Breast epithelium (tissue), 4 donors: Measurements from ENCODE around the gene SCAMP5. TPM values are rescaled to one million over a fixed set of nuclear protein-coding genes. Genes with fewer than 3 reads are reported as not detected.

Experiments
- DNase-seq, 2 donors: peaks; one replicate each; pipeline ENCODE4 v3.0.0-alpha.2; 2019; ENCODE audit warnings: low spot score in 2 of 2
- H3K27ac ChIP-seq, 2 donors: fragments of 200-600 bp; sonication (generic) in 1 of 2; one replicate each; pipeline ENCODE4 v1.5.1; 2016 to 2019; ENCODE audit warnings: mild to moderate bottlenecking in 1 of 2
- H3K27me3 ChIP-seq, 2 donors: fragments of 200-600 bp; sonication (generic) in 1 of 2; one replicate each; pipeline versions ENCODE4 v1.5.1 to v1.6.0; 2017 to 2019; ENCODE audit warnings: control low read depth in 1 of 2, mild to moderate bottlenecking in 1 of 2
- H3K36me3 ChIP-seq: fragments of 200-600 bp; one replicate; pipeline ENCODE4 v1.5.1; 2019
- H3K4me1 ChIP-seq, 2 donors: fragments of 200-600 bp; sonication (generic); one replicate each; pipeline ENCODE4 v1.5.1; 2016 to 2019; ENCODE audit warnings: control low read depth in 1 of 2
- H3K4me3 ChIP-seq, 3 donors: fragments of 200-600 bp; sonication (generic); 1 replicate in 2 of 3; 2 replicates in 1 of 3; pipeline ENCODE4 v1.5.1; 2016 to 2019; ENCODE audit warnings: mild to moderate bottlenecking in 3 of 3, moderate library complexity in 2 of 3
- H3K9me3 ChIP-seq, 2 donors: fragments of 200-600 bp; sonication (generic) in 1 of 2; one replicate each; pipeline ENCODE4 v1.5.1; 2016 to 2019; ENCODE audit warnings: control low read depth in 1 of 2
- POLR2A ChIP-seq: fragments of 450-650 bp; IDR thresholded peaks from one replicate; pipeline ENCODE4 v1.6.1; 2016; ENCODE audit warnings: antibody characterized with exemption, mild to moderate bottlenecking, moderate library complexity
- POLR2AphosphoS5 ChIP-seq, 3 donors: sonication (generic); formaldehyde crosslinking; IDR thresholded peaks; one replicate each; pipeline ENCODE4 v1.6.1; 2017; ENCODE audit warnings: antibody characterized with exemption in 3 of 3
- intact Hi-C: fragments of 100-400 bp; cut with DNase I; formaldehyde crosslinking; loops from one replicate; pipeline ENCODE4 v1.15.1; 2023; ENCODE audit warnings: low total_unique reads
- total RNA-seq, 3 donors: library from RNA; depleted of rRNA; stranded (reverse); fragments of >200 nt; gene quantifications; one replicate each; pipeline ENCODE4 v1.1.0, GENCODE V29; 2016
- TF ChIP-seq, protein P1 (sequence below), 3 donors: fragments of 450-650 bp; IDR thresholded peaks; one replicate each; pipeline ENCODE4 v1.5.1; 2016 to 2017; ENCODE audit warnings: antibody characterized with exemption in 3 of 3, mild to moderate bottlenecking in 3 of 3, moderate library complexity in 3 of 3

The SCAMP5 gene
- total RNA-seq, 3 donors from 2014 or later: 2.2 to 7.5 (median 4.5) TPM

DNA sequence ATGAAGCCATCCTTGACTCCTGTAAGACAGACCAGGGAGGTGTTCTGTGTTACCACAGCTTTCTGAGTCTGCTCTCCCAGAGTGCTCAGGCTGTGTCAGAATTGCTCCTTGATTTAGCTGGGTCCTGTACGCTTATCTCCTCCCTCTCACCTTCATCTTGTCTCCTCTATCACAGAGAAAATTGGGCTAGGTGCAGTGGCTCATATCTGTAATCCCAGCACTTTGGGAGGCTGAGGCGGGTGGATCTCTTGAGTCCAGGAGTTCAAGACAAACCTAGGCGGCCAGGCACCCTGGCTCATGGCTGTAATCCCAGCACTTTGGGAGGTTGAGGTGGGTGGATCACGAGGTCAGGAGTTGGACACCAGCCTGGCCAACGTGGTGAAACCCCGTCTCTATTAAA lies 5.9 kb downstream of the SCAMP5 start:
- Histone ChIP-seq H3K4me3 (no peak overlapping the region), H3K9me3 (no peaks in the 10 kb centered on the region), H3K36me3 (no peaks in the 10 kb centered on the region), H3K27ac (no peak overlapping the region), H3K27me3 (no peaks in the 10 kb centered on the region), H3K4me1 (no peaks in the 10 kb centered on the region)
- intact Hi-C loops: no loop called here
- DNase-seq: no peak
- TF ChIP-seq, protein P1, sequence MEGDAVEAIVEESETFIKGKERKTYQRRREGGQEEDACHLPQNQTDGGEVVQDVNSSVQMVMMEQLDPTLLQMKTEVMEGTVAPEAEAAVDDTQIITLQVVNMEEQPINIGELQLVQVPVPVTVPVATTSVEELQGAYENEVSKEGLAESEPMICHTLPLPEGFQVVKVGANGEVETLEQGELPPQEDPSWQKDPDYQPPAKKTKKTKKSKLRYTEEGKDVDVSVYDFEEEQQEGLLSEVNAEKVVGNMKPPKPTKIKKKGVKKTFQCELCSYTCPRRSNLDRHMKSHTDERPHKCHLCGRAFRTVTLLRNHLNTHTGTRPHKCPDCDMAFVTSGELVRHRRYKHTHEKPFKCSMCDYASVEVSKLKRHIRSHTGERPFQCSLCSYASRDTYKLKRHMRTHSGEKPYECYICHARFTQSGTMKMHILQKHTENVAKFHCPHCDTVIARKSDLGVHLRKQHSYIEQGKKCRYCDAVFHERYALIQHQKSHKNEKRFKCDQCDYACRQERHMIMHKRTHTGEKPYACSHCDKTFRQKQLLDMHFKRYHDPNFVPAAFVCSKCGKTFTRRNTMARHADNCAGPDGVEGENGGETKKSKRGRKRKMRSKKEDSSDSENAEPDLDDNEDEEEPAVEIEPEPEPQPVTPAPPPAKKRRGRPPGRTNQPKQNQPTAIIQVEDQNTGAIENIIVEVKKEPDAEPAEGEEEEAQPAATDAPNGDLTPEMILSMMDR (IDR thresholded peaks at IDR 0.05): no peak
- TF ChIP-seq POLR2AphosphoS5 (IDR thresholded peaks at IDR 0.05) (no peak), POLR2A (no peak)

DNA sequence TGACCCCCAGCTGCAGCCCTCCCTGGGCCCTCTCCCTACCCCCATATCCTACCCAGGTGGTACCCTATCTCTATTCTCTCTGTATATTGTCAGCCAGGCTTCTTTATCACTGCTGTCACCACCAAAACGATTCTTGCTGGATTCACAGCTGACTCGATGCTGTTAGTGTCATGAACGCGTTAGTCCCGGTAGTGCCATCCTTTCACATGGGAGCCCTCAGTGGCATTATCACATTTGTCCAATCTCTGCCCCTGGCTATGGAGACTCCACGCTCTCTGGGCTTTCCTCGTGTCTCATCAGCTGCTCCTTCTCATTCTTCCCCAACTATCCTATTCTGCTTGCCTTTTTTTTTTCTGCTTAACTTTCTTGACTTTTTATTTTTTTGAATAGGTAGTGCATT lies 7.0 kb downstream of the SCAMP5 start:
- DNase-seq: no peak

DNA sequence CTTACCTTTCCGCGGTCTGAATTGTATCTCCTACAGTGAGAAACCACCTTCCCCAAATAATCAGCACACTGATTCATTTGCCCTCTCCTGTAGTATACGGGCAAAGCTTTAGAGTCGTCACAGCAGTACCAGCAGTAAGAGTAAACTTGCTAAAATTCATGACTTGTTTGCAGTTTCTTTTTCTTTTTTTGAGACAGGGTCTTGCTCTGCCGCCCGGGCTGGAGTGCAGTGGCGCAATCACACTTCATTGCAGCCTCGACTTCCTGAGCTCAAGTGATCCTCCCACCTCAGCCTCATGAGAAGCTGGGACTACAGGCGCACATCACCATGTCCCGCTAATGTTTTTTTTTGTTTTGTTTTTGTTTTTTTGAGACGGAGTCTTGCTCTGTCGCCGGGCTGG lies 11.9 kb downstream of the SCAMP5 start:
- no peaks in the 10 kb centered on the region for H3K27me3 ChIP-seq
- no peak for DNase-seq
- no peak overlapping the region for H3K27ac ChIP-seq
- TF ChIP-seq POLR2AphosphoS5 (IDR thresholded peaks at IDR 0.05): no peak
- TF ChIP-seq, protein P1 (IDR thresholded peaks at IDR 0.05): no peak
- TF ChIP-seq POLR2A: no peak
- H3K9me3 ChIP-seq: no peaks in the 10 kb centered on the region
- intact Hi-C loops: no loop called here
- H3K36me3 ChIP-seq: no peaks in the 10 kb centered on the region
- no peak overlapping the region for H3K4me3 ChIP-seq
- H3K4me1 ChIP-seq: no peaks in the 10 kb centered on the region

More for the DNA sequence above, 7.0 kb downstream of the SCAMP5 start:
- no peaks in the 10 kb centered on the region for H3K27me3 ChIP-seq
- no peaks in the 10 kb centered on the region for H3K36me3 ChIP-seq
- TF ChIP-seq, protein P1 (IDR thresholded peaks at IDR 0.05): no peak
- no peak for TF ChIP-seq POLR2AphosphoS5 (IDR thresholded peaks at IDR 0.05)
- no peak for TF ChIP-seq POLR2A
- H3K27ac ChIP-seq: no peak overlapping the region
- no peaks in the 10 kb centered on the region for H3K9me3 ChIP-seq
- H3K4me3 ChIP-seq: no peak overlapping the region
- intact Hi-C loops: no loop called here
- H3K4me1 ChIP-seq: no peaks in the 10 kb centered on the region

DNA sequence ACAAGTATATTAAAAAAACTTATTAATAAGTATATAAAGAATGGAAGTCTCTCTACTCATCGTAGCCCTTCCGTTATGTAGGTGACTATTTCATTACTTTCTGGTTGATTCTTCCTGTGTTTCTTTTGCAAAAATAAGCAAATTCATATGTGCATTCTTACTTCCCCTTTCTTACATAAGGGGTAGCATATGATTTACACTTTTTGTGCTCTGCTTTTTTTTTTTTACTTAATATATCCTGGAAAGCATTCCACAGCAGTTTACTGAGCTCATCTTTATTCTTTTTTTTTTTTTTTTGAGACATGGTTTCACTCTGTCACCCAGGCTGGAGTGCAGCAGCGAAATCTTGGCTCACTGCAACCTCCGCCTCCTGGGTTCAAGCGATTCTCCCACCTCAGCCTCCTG lies 12.9 kb downstream of the SCAMP5 start:
- no peak overlapping the region for H3K4me3 ChIP-seq
- H3K4me1 ChIP-seq: no peaks in the 10 kb centered on the region
- no peaks in the 10 kb centered on the region for H3K27me3 ChIP-seq
- H3K36me3 ChIP-seq: no peaks in the 10 kb centered on the region
- no peak for DNase-seq
- TF ChIP-seq, protein P1 (IDR thresholded peaks at IDR 0.05): no peak
- TF ChIP-seq POLR2A (no peak), POLR2AphosphoS5 (IDR thresholded peaks at IDR 0.05) (no peak)
- intact Hi-C loops: no loop called here
- H3K9me3 ChIP-seq: no peaks in the 10 kb centered on the region
- H3K27ac ChIP-seq: no peak overlapping the region

DNA sequence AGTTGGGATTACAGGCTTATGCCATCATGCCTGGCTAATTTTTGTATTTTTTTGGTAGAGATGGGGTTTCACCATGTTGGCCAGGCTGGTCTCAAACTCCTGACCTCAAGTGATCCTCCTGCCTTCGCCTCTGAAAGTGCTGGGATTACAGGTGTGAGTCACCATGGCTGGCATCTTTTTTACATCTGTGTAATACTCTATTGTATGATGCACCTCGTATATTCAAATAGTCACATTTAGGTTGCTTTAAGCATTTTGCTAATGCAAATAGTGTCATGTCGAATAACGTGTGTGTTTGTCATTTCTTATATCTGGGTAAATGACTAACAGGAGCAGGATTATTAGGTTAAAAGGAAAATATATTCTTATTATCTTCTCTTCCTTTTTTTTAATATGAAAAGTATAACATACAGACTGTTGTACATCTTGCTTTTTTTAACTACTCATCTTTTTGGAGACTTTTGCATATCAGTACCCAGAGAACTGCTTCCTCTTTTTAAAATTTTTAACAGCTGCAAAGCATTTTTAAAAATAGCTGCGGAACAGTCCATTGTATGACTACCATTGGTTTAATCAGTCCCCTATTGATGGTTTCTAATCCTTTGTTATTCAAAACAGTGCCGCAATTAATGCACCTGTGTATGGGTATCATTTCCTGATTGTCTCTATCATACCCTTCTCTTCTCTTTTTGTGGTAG lies 13.4 kb downstream of the SCAMP5 start:
- no peaks in the 10 kb centered on the region for H3K9me3 ChIP-seq
- TF ChIP-seq POLR2AphosphoS5 (IDR thresholded peaks at IDR 0.05) (no peak), POLR2A (no peak)
- TF ChIP-seq, protein P1 (IDR thresholded peaks at IDR 0.05): no peak
- intact Hi-C loops: no loop called here
- H3K27ac ChIP-seq: no peak overlapping the region
- no peaks in the 10 kb centered on the region for H3K27me3 ChIP-seq
- no peak for DNase-seq
- H3K36me3 ChIP-seq: no peaks in the 10 kb centered on the region
- no peaks in the 10 kb centered on the region for H3K4me1 ChIP-seq
- H3K4me3 ChIP-seq: no peak overlapping the region
